K562 (cell line): ENCODE data around the gene ZSWIM4. TPM values are rescaled to one million over a fixed set of nuclear protein-coding genes. Genes with fewer than 3 reads are reported as not detected.

Source experiments
- ASH1L ChIP-seq: fragments of 450-650 bp; IDR thresholded peaks from 2 replicates; pipeline ENCODE4 v1.6.1; 2018; ENCODE audit warnings: borderline replicate concordance, mild to moderate bottlenecking, low read depth; ENCODE audit not compliant: partially characterized antibody
- CBX8 ChIP-seq: fragments of 200-600 bp; sonication (generic); IDR thresholded peaks from 2 replicates; pipeline ENCODE4 v1.6.1; 2012; ENCODE audit warnings: borderline replicate concordance, mixed run types, low read depth, mild to moderate bottlenecking, moderate library complexity, mixed read lengths, low read length, control low read depth, inconsistent platforms; ENCODE audit not compliant: poor library complexity, severe bottlenecking; ENCODE audit errors: extremely low read depth
- FOXJ2 ChIP-seq: fragments of 200-800 bp; sonication (Bioruptor generic); IDR thresholded peaks from 2 replicates; pipeline ENCODE4 v1.6.1; 2016; ENCODE audit warnings: missing genetic modification characterization, missing compliant biosample characterization
- GABPA ChIP-seq: fragments of 200-800 bp; sonication (Bioruptor generic); conservative IDR thresholded peaks from 2 replicates; pipeline ENCODE4 v1.6.1; 2016; ENCODE audit warnings: low read depth, missing genetic modification characterization, missing compliant biosample characterization
- GTF2F1 ChIP-seq: IDR thresholded peaks from 2 replicates; pipeline ENCODE4 v1.6.1; 2011; ENCODE audit warnings: low read depth, low read length, improper control_type of control experiment
- HNRNPH1 ChIP-seq: fragments of 200-400 bp; formaldehyde crosslinking; optimal IDR thresholded peaks from 2 replicates; pipeline ENCODE3; 2017; ENCODE audit warnings: low read depth, mild to moderate bottlenecking, low read length, moderate library complexity
- KAT8 ChIP-seq: fragments of 450-650 bp; IDR thresholded peaks from 2 replicates; pipeline ENCODE4 v1.6.1; 2016; ENCODE audit warnings: low read depth, mild to moderate bottlenecking
- KLF1 ChIP-seq: fragments of 450-650 bp; IDR thresholded peaks from 2 replicates; pipeline ENCODE4 v1.6.1; 2016; ENCODE audit warnings: missing genetic modification characterization, missing compliant biosample characterization
- LARP7 ChIP-seq: fragments of 450-650 bp; IDR thresholded peaks from 2 replicates; pipeline ENCODE4 v1.6.1; 2016
- NR1H2 ChIP-seq: sonication (generic); formaldehyde crosslinking; IDR thresholded peaks from 2 replicates; pipeline ENCODE4 v1.4.0; 2020; ENCODE audit warnings: mild to moderate bottlenecking, missing genetic modification reagents
- PRMT5 ChIP-seq: sonication (generic); formaldehyde crosslinking; IDR thresholded peaks from 2 replicates; pipeline ENCODE4 v1.5.0; 2020; ENCODE audit warnings: missing genetic modification reagents
- PTBP1 ChIP-seq: fragments of 200-400 bp; formaldehyde crosslinking; IDR thresholded peaks from 2 replicates; pipeline ENCODE4 v1.6.1; 2017; ENCODE audit warnings: low read depth, low read length
- SRF ChIP-seq, 2 experiments: fragments of 250-450, 450-650 bp in 1 of 2; sonication (Bioruptor Pico) in 1 of 2; sonication (generic) in 1 of 2; formaldehyde crosslinking; IDR thresholded peaks; 2 replicates each; pipeline versions ENCODE4 v1.5.0 to v1.5.1; 2020 to 2022; ENCODE audit warnings: mild to moderate bottlenecking in 1 of 2, missing genetic modification reagents in 1 of 2
- ZFP30 ChIP-seq: fragments of 250-450 bp; sonication (Bioruptor Pico); IDR thresholded peaks from 2 replicates; pipeline ENCODE4 v1.8.0; 2022; ENCODE audit warnings: moderate library complexity, mild to moderate bottlenecking, inconsistent platforms, borderline replicate concordance
- ZNF140 ChIP-seq: fragments of 250-450 bp; sonication (Bioruptor Pico); IDR thresholded peaks from 2 replicates; pipeline ENCODE4 v1.8.0; 2021; ENCODE audit warnings: moderate library complexity, mild to moderate bottlenecking, inconsistent platforms
- ZNF174 ChIP-seq: fragments of 250-450 bp; sonication (Bioruptor Pico); IDR thresholded peaks from 2 replicates; pipeline ENCODE4 v1.4.0; 2020; ENCODE audit warnings: mild to moderate bottlenecking
- ZNF212 ChIP-seq: fragments of 450-650 bp; formaldehyde crosslinking; IDR thresholded peaks from 2 replicates; pipeline ENCODE4 v1.4.0; 2020; ENCODE audit warnings: mild to moderate bottlenecking
- ZNF24 ChIP-seq: fragments of 450-650 bp; IDR thresholded peaks from 2 replicates; pipeline ENCODE4 v1.6.1; 2016
- ZNF589 ChIP-seq: fragments of 200-800 bp; sonication (Bioruptor generic); IDR thresholded peaks from 2 replicates; pipeline ENCODE4 v1.6.1; 2016; ENCODE audit warnings: low read depth, missing genetic modification characterization, missing compliant biosample characterization
- polyA plus RNA-seq, 8 experiments: library from polyadenylated mRNA; depleted of rRNA in 4 of 8; stranded (reverse) in 5 of 8; unstranded in 3 of 8; fragments of >200 nt; fragmentation: Nextera tagmentation in 2 of 8; fragmentation: Illumina TruSeq in 1 of 8; extraction: Ambion mirVana in 2 of 8; extraction: Trizol in 1 of 8; gene quantifications; 2 replicates each; pipeline versions ENCODE4 v1.2.1 to v1.2.3, GENCODE V29; 2011 to 2014; ENCODE audit warnings: inconsistent platforms in 1 of 8, missing spikeins in 1 of 8
- total RNA-seq, 7 experiments: library from RNA; depleted of rRNA in 6 of 7; stranded (reverse); fragments of >200 nt in 6 of 7; fragmentation: Illumina TruSeq in 2 of 7; extraction: Trizol in 2 of 7; gene quantifications; 2 replicates each; pipeline versions ENCODE4 v1.2.1 to v1.2.3, GENCODE V29; 2011 to 2021; ENCODE audit warnings: low replicate concordance in 1 of 7
- TF ChIP-seq, protein P1 (sequence below): fragments of 450-650 bp; formaldehyde crosslinking; IDR thresholded peaks from 2 replicates; pipeline ENCODE4 v1.4.0; 2020; ENCODE audit warnings: mild to moderate bottlenecking, moderate library complexity
- TF ChIP-seq, protein P2 (sequence below), 3 experiments: fragments of 200-800 bp in 1 of 3; sonication (Bioruptor generic) in 1 of 3; sonication (generic) in 1 of 3; formaldehyde crosslinking in 1 of 3; IDR thresholded peaks; 2 replicates each; pipeline versions ENCODE4 v1.6.1 to v1.8.0; 2016 to 2022; ENCODE audit warnings: mild to moderate bottlenecking in 2 of 3, missing compliant biosample characterization in 2 of 3, missing genetic modification characterization in 2 of 3, missing genetic modification reagents in 1 of 3
- TF ChIP-seq, protein P3 (sequence below): fragments of 250-450 bp; sonication (Bioruptor Pico); IDR thresholded peaks from 2 replicates; pipeline ENCODE4 v1.8.0; 2022; ENCODE audit warnings: moderate library complexity, mild to moderate bottlenecking, inconsistent platforms
- TF ChIP-seq, protein P4 (sequence below): fragments of 450-650 bp; formaldehyde crosslinking; IDR thresholded peaks from 2 replicates; pipeline ENCODE4 v1.4.0; 2022; ENCODE audit warnings: missing genetic modification characterization

ZSWIM4 gene
- total and polyA plus RNA-seq, 9 of the 15 experiments (the other 6 are each of a cell fraction or from before 2014, with no cell fraction given), result 0.25 to 3.7 (median 0.79) TPM; not detected in 2

DNA sequence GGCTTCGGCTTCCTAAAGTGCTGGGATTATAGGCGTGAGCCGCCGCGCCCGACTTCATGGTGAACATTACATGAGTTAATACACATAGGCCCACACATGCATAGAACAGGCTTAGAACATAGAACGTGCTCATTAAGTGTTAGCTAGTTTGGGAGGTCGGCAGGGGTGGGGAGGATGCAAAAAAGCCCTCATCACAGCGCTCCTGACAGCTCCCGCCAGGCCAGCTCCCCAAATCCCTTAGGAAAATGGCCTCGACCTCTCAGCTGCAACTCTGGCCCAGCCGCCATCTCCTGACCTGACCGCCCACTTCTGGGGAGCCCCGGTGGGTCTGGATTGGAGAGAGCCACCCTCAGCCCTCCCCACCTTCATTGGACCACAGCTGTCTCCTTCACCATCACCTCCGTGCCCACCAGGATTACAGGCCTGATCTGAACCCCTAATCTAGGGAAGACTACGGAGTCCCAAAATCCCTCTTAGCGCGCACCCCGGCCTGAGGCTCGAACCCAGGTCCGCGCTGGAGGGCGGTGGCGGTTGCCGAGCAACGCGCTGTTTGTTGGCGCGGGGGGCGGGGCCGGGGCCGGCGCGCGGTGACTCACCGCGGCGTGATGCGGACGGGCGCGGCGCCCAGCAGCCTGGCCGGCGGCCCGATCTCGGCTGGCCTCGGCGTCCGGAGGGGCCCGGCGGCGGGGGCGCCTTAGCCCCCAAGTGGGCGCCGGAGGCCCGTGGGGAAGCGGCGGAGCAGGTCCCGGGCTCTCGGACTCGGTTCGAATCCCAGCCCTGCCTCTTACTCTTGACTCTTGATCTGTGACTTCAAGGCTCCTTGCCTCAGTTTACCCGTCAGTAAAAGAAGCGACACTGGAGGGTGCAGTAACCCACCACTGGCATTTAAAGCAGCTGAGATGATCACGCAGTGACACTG, 55.0 kb downstream of the ZSWIM4 start (continued):
- TF ChIP-seq, protein P1, sequence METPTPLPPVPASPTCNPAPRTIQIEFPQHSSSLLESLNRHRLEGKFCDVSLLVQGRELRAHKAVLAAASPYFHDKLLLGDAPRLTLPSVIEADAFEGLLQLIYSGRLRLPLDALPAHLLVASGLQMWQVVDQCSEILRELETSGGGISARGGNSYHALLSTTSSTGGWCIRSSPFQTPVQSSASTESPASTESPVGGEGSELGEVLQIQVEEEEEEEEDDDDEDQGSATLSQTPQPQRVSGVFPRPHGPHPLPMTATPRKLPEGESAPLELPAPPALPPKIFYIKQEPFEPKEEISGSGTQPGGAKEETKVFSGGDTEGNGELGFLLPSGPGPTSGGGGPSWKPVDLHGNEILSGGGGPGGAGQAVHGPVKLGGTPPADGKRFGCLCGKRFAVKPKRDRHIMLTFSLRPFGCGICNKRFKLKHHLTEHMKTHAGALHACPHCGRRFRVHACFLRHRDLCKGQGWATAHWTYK (CRISPR knock-in tag), result no peak
- TF ChIP-seq ZNF212 (CRISPR knock-in tag) (no peak), KLF1 (peak; percentile 88), ZNF24 (no peak), NR1H2 (CRISPR knock-in tag) (no peak), ASH1L (no peak), ZNF140 (CRISPR knock-in tag) (no peak), KAT8 (no peak), ZNF174 (CRISPR knock-in tag) (no peak), LARP7 (no peak), CBX8 (no peak), HNRNPH1 (no peak), ZNF589 (CRISPR knock-in tag) (no peak; the same call in 1 of the 2 replicates), GABPA (tag) (no peak; the same call in 1 of the 2 replicates), FOXJ2 (tag) (peak; percentile 99), ZFP30 (CRISPR knock-in tag) (no peak), GTF2F1 (no peak; the same call in 1 of the 2 replicates), PTBP1 (no peak), SRF (CRISPR knock-in tag; IDR thresholded peaks at IDR 0.05) (no peak), PRMT5 (no peak)
- TF ChIP-seq, protein P2, sequence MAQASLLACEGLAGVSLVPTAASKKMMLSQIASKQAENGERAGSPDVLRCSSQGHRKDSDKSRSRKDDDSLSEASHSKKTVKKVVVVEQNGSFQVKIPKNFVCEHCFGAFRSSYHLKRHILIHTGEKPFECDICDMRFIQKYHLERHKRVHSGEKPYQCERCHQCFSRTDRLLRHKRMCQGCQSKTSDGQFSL (CRISPR knock-in tag; IDR thresholded peaks at IDR 0.05), result no peak
- TF ChIP-seq, protein P2 (tag; IDR thresholded peaks at IDR 0.05), result 0 out of 4 replicates have a peak, but pooled peaks of 1 of the 2 experiments have one; percentile 5
- TF ChIP-seq, protein P3, sequence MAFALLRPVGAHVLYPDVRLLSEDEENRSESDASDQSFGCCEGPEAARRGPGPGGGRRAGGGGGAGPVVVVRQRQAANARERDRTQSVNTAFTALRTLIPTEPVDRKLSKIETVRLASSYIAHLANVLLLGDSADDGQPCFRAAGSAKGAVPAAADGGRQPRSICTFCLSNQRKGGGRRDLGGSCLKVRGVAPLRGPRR (CRISPR knock-in tag), result no peak
- TF ChIP-seq, protein P4, sequence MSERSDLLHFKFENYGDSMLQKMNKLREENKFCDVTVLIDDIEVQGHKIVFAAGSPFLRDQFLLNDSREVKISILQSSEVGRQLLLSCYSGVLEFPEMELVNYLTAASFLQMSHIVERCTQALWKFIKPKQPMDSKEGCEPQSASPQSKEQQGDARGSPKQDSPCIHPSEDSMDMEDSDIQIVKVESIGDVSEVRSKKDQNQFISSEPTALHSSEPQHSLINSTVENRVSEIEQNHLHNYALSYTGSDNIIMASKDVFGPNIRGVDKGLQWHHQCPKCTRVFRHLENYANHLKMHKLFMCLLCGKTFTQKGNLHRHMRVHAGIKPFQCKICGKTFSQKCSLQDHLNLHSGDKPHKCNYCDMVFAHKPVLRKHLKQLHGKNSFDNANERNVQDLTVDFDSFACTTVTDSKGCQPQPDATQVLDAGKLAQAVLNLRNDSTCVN (CRISPR knock-in tag), result no peak
